HG03432 (cell line): ENCODE results near the gene NSUN2.
A peak's percentile ranks its signal among the peaks of the same experiment; 100 is the strongest.
"Not testable (repeated sequence)": the region's sequence is repeated elsewhere in the genome, so short reads cannot be mapped to it uniquely, and the experiment has no call there.

Experiments used
- ATAC-seq: cut with Tn5 transposase; IDR thresholded peaks from one replicate; pipeline ENCODE4 v1.9.1; 2021; ENCODE audit warnings: mild to moderate bottlenecking, moderate library complexity; ENCODE audit not compliant: unreplicated experiment

NSUN2 gene

GRCh38 chr5:6584727-6585126, 48.1 kb downstream of the NSUN2 start:
- no peak for ATAC-seq

GRCh38 chr5:6584101-6584645, 48.7 kb downstream of the NSUN2 start:
- no peak for ATAC-seq

GRCh38 chr5:6583049-6583880, 49.6 kb downstream of the NSUN2 start:
- peak; percentile 56 for ATAC-seq

- peak; percentile 29 for ATAC-seq
Measured at GRCh38 chr5:6582507-6583048, 50.3 kb downstream of the NSUN2 start.

- ATAC-seq, result no peak
Measured at GRCh38 chr5:6581559-6582426, 51.1 kb downstream of the NSUN2 start.

GRCh38 chr5:6581090-6581489, 51.8 kb downstream of the NSUN2 start:
- no peak for ATAC-seq

GRCh38 chr5:6579535-6579934, 53.3 kb downstream of the NSUN2 start:
- no peak for ATAC-seq

- no peak for ATAC-seq
Measured at GRCh38 chr5:6578676-6579343, 54.0 kb downstream of the NSUN2 start.

- ATAC-seq, result no peak
Measured at GRCh38 chr5:6576861-6577501, 55.9 kb downstream of the NSUN2 start.

- no peak for ATAC-seq
Measured at GRCh38 chr5:6574537-6575245, 58.2 kb downstream of the NSUN2 start.

GRCh38 chr5:6574111-6574510, 58.7 kb downstream of the NSUN2 start:
- ATAC-seq, result no peak

- no peak for ATAC-seq
Measured at GRCh38 chr5:6573651-6574101, 59.2 kb downstream of the NSUN2 start.

- ATAC-seq, result no peak
Measured at GRCh38 chr5:6572825-6573380, 59.9 kb downstream of the NSUN2 start.

GRCh38 chr5:6572086-6572824, 60.6 kb downstream of the NSUN2 start:
- no peak for ATAC-seq

- ATAC-seq, result not testable (repeated sequence)
Measured at GRCh38 chr5:6571607-6572006, 61.2 kb downstream of the NSUN2 start.

GRCh38 chr5:6570530-6570929, 62.3 kb downstream of the NSUN2 start:
- ATAC-seq, result no peak

GRCh38 chr5:6568889-6569288, 64.0 kb downstream of the NSUN2 start:
- ATAC-seq, result no peak

GRCh38 chr5:6568383-6568782, 64.5 kb downstream of the NSUN2 start:
- no peak for ATAC-seq

GRCh38 chr5:6567835-6568234, 65.0 kb downstream of the NSUN2 start:
- ATAC-seq, result no peak
